ENCODE measurements around the gene ZC3H12D. TPM values are rescaled to one million over a fixed set of nuclear protein-coding genes. Genes with fewer than 3 reads are reported as not detected.
A peak's percentile ranks its signal among the peaks of the same experiment; 100 is the strongest.

ZC3H12D gene
- total and polyA plus RNA-seq, 2 of the 13 experiments (the other 11 are each of a cell fraction or from before 2014, with no cell fraction given) = 1.2 to 2.7 TPM

GRCh38 chr6:149440735-149441671 lies 43.8 kb downstream of the ZC3H12D start (continued):
- TF ChIP-seq, protein P1, sequence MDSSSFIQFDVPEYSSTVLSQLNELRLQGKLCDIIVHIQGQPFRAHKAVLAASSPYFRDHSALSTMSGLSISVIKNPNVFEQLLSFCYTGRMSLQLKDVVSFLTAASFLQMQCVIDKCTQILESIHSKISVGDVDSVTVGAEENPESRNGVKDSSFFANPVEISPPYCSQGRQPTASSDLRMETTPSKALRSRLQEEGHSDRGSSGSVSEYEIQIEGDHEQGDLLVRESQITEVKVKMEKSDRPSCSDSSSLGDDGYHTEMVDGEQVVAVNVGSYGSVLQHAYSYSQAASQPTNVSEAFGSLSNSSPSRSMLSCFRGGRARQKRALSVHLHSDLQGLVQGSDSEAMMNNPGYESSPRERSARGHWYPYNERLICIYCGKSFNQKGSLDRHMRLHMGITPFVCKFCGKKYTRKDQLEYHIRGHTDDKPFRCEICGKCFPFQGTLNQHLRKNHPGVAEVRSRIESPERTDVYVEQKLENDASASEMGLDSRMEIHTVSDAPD (CRISPR knock-in tag; IDR thresholded peaks at IDR 0.05) = no peak
- TF ChIP-seq ZNF614 (CRISPR knock-in tag; IDR thresholded peaks at IDR 0.05; ENCODE audit: borderline replicate concordance) (no peak), KDM5A (IDR thresholded peaks at IDR 0.05; ENCODE audit: borderline replicate concordance, low read length) (no peak), GATAD1 (CRISPR knock-in tag; IDR thresholded peaks at IDR 0.05) (no peak), PHB2 (IDR thresholded peaks at IDR 0.05; ENCODE audit: partially characterized antibody) (no peak), WIZ (CRISPR knock-in tag; IDR thresholded peaks at IDR 0.05) (no peak), ZNF33B (CRISPR knock-in tag; IDR thresholded peaks at IDR 0.05) (no peak), RFXAP (CRISPR knock-in tag; IDR thresholded peaks at IDR 0.05; ENCODE audit: borderline replicate concordance) (no peak), ZNF343 (CRISPR knock-in tag; IDR thresholded peaks at IDR 0.05) (no peak), ZMAT3 (CRISPR knock-in tag; conservative IDR thresholded peaks at IDR 0.05) (no peak), MIER2 (CRISPR knock-in tag; IDR thresholded peaks at IDR 0.05) (no peak), ZNF574 (CRISPR knock-in tag; IDR thresholded peaks at IDR 0.05) (0 out of 2 replicates have a peak, but pooled peaks have one; percentile 44), ZNF350 (CRISPR knock-in tag; IDR thresholded peaks at IDR 0.05; ENCODE audit: borderline replicate concordance, low read depth) (0 out of 2 replicates have a peak, but pooled peaks have one; percentile 15), MIXL1 (CRISPR knock-in tag; IDR thresholded peaks at IDR 0.05) (no peak), ONECUT2 (CRISPR knock-in tag; IDR thresholded peaks at IDR 0.05) (no peak), EP300 (IDR thresholded peaks at IDR 0.05; ENCODE audit: low read depth in 2 of 2, low read length in 2 of 2) (no peak), EP300 (CRISPR knock-in tag; IDR thresholded peaks at IDR 0.05; ENCODE audit: borderline replicate concordance) (no peak), ZSCAN21 (CRISPR knock-in tag; IDR thresholded peaks at IDR 0.05; ENCODE audit: borderline replicate concordance) (no peak), ZNF746 (CRISPR knock-in tag; IDR thresholded peaks at IDR 0.05) (no peak), CENPX (CRISPR knock-in tag; IDR thresholded peaks at IDR 0.05) (no peak), HDAC1 (CRISPR knock-in tag; IDR thresholded peaks at IDR 0.05) (0 out of 2 replicates have a peak, but pooled peaks have one; percentile 36), ZNF775 (CRISPR knock-in tag; IDR thresholded peaks at IDR 0.05; ENCODE audit: borderline replicate concordance) (no peak), ZFP36L2 (CRISPR knock-in tag; IDR thresholded peaks at IDR 0.05) (no peak), ZNF180 (CRISPR knock-in tag; IDR thresholded peaks at IDR 0.05; ENCODE audit: borderline replicate concordance, low read depth) (no peak)
- TF ChIP-seq, protein P2, sequence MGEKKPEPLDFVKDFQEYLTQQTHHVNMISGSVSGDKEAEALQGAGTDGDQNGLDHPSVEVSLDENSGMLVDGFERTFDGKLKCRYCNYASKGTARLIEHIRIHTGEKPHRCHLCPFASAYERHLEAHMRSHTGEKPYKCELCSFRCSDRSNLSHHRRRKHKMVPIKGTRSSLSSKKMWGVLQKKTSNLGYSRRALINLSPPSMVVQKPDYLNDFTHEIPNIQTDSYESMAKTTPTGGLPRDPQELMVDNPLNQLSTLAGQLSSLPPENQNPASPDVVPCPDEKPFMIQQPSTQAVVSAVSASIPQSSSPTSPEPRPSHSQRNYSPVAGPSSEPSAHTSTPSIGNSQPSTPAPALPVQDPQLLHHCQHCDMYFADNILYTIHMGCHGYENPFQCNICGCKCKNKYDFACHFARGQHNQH (CRISPR knock-in tag; IDR thresholded peaks at IDR 0.05) = no peak
- TF ChIP-seq, protein P3, sequence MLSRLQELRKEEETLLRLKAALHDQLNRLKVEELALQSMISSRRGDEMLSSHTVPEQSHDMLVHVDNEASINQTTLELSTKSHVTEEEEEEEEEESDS (CRISPR knock-in tag; IDR thresholded peaks at IDR 0.05; ENCODE audit: borderline replicate concordance) = no peak

Measured in HepG2 (cell line).